HG03457 (cell line): ENCODE results near the gene MIEN1.
"Not testable (repeated sequence)": the region's sequence is repeated elsewhere in the genome, so short reads cannot be mapped to it uniquely, and the experiment has no call there.

Experiments
- ATAC-seq: cut with Tn5 transposase; IDR thresholded peaks from one replicate; pipeline ENCODE4 v1.9.1; 2021; ENCODE audit warnings: moderate number of reproducible peaks; ENCODE audit not compliant: unreplicated experiment

Gene MIEN1

DNA sequence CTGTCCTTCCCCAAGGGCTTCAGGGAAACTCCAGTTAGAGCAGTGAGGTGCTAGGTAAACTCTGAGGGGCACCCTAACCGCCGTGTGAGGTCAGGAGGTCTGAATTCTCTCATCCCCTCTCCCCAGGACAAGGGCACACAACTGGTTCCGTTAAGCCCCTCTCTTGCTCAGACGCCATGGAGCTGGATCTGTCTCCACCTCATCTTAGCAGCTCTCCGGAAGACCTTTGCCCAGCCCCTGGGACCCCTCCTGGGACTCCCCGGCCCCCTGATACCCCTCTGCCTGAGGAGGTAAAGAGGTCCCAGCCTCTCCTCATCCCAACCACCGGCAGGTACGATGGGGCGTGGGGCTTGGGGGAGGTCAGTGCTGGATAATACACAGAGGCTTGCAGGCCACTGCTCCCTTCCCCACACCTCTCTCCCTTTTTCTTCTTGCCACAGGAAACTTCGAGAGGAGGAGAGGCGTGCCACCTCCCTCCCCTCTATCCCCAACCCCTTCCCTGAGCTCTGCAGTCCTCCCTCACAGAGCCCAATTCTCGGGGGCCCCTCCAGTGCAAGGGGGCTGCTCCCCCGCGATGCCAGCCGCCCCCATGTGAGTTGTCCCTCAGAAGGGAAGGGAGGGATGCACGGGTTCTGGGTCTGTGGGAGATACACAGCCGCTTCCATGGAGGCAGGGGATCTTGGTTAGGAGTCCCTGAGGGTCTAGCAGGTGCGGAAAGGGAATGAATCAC, 12.0 kb upstream of the MIEN1 start:
- no peak for ATAC-seq

DNA sequence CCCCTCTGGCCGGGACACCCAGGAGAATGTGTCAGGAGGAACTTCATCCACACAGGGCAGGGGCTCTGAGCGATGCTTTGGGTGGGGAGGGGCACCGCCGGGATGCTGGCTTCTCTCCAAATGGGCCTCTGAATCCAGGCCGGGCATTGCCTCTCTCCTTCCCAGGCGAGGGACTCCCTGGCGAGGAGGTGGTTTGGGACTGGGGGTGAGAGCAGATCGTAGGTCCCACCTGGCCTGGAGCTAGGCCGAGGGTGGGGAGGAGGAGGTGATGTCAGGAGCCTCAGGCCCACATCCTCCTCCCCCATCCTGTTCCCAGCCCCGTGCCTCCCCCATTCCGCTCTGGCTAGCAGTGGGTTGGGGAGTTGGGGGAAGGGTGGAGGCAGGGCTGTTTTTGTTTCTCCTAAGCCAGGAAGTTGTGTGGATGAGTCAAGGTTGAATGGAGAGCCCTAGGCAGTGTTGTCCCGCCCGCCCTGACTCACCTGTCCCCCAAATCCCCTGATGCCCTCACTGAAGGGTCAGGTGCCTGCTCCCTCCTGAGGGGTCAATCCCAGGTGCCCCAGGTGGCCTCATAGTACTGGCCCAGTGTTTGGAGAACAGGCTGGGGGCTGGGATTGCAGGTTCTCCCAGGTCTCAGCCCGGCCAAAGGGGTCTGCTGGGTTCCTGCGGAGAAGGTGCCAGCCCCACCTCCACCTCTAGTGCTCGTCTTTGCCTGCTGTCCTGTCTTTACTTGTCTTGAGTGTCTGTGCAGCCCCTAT, 10.2 kb upstream of the MIEN1 start:
- no peak for ATAC-seq

DNA sequence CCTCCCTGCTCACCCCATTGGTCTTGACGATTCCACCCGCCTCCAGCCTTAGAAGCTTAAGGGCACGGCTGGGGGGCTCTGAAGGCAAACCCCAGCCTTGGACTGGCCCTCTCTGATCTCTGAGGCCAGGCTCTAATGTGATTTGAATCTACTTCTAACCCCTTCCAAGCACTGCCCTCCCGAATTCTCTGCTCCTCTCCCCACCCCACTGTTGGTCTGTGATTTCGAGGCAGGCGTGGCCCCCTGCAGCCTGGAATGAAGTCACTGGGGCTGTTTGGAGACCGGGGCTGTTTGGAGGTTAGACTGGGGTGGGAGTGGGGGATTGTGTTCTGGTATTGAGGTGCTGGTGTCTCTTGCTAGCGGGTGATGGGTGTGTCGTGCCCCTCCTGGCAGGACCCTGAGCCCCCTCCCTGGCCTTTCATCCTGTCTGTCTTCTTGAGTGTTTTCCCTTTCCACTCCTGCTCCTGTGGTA, 9.6 kb upstream of the MIEN1 start:
- ATAC-seq: no peak

- ATAC-seq: no peak
These were observed 8.9 kb upstream of the MIEN1 start for GRCh38 chr17:39738983-39739884.

DNA sequence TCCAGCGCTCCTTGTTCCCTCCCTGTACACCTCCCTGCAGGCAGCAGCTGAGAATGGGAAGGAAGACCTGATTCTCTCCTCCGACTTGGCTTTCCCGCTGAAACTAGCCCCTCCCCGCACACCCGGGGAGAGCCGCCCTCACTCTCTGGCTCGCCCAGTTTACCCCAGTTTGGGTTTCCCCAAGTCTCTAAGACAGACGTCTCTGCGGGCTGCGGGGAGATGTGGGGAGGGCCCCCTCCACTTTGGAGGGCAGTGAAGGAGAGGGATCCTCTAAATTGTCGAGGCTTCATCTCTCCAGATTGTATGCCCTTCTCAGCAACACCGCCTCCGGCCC, 8.2 kb upstream of the MIEN1 start:
- ATAC-seq: no peak

DNA sequence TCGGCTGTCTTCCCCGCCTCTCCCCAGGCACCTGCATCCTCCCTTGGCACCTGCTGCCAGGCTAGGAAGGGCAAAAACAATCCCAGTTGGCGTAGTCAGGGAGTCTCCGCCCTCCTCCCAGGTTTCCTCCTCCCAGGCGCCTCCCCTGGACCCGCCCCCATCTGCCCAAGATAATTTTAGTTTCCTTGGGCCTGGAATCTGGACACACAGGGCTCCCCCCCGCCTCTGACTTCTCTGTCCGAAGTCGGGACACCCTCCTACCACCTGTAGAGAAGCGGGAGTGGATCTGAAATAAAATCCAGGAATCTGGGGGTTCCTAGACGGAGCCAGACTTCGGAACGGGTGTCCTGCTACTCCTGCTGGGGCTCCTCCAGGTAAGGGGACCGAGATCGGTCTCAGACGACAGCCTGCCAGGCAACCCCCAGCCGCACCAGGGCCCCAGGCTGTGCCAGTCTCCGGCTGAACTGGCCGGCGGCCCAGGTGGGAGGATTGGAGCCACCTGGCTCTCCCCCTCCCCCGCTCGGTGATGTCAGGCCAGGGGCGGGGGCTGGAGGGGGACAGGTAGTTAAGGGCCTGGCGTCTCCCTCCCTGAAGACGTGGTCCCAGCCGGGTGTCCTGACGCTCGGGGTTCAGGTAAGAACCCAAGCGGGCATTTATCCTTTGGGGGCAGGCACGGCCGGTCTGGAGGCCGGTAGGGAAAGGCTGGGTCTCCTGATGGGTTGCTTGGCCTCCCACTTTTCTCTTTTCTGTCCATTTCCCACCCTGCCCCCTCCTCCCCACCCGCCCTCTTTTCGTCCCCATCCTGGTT, 7.6 kb upstream of the MIEN1 start, which contains the start of gene GRB7:
Gene GRB7, plus strand, starts transcription at position 179 of the 808 bp plus-strand sequence. CDS start 4,364 bp downstream, outside the sequence.
- ATAC-seq: no peak

DNA sequence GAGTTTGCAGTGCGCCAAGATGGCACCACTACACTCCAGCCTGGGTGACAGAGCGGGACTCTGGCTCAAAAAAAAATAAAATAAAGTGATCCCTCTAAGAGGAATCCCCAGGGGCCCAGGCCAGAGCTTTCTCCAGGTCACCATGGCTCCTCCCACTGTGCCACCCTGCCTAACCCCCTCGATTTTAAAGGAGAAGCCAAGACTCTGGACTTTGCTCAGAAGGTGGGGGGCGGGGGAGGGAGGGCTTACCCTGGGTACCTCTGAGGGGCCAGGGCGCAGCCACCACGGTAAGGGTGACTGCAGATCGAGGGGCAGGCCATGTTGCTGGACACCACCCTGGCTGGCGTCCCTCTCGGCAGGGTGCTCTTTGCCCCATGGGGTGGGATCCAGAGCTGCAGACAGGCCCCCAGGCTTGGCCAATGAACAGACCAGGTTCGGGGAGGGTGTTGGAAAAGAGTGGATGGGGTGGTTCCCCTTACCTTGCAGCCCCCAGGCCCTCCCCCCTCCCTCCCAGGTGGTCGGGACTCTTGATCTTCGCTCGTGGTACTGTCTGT, 7.0 kb upstream of the MIEN1 start:
- ATAC-seq: no peak

- ATAC-seq: no peak
These were observed 6.2 kb upstream of the MIEN1 start for GRCh38 chr17:39736319-39737165.

GRCh38 chr17:39735882-39736281, 5.5 kb upstream of the MIEN1 start:
- ATAC-seq: no peak

DNA sequence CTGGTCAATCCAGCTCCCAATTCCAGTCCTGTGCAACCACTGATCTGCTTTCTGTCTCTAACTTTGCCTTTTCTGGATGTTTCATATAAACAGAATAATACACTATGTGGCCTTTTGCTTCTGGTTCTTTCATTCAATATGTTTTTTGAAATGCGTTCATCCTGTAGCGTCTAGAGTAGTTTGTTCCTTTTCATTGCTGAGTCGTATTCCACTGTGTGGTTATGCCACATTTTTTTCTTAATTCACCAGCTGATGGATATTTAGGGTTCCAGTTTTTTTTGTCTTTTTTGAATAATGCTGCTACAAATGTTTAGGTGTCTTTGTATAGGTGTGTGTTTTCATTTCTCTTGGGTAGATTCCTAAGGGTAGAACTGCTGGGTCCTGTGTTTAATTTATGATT, 2.3 kb upstream of the MIEN1 start:
- ATAC-seq: no peak

- no peak for ATAC-seq
These were observed 966 bp downstream of the MIEN1 start for GRCh38 chr17:39729280-39729851.

DNA sequence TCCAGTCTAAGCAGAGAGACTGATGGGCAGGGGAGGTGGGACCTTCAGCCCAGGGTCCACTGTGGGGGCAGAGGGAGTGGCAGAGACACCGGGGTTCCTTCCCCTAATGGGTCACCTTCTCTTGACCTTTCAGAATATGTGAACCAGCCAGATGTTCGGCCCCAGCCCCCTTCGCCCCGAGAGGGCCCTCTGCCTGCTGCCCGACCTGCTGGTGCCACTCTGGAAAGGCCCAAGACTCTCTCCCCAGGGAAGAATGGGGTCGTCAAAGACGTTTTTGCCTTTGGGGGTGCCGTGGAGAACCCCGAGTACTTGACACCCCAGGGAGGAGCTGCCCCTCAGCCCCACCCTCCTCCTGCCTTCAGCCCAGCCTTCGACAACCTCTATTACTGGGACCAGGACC, 2.8 kb downstream of the MIEN1 start:
- ATAC-seq: no peak

DNA sequence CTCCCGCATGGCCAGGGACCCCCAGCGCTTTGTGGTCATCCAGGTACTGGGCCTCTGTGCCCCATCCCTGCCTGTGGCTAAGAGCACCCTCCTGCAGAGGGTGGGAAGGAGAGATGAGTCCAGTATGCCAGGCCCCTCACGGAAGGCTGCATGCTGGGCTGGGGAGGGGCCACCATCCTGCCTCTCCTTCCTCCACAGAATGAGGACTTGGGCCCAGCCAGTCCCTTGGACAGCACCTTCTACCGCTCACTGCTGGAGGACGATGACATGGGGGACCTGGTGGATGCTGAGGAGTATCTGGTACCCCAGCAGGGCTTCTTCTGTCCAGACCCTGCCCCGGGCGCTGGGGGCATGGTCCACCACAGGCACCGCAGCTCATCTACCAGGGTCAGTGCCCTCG, 3.7 kb downstream of the MIEN1 start:
- ATAC-seq: no peak

DNA sequence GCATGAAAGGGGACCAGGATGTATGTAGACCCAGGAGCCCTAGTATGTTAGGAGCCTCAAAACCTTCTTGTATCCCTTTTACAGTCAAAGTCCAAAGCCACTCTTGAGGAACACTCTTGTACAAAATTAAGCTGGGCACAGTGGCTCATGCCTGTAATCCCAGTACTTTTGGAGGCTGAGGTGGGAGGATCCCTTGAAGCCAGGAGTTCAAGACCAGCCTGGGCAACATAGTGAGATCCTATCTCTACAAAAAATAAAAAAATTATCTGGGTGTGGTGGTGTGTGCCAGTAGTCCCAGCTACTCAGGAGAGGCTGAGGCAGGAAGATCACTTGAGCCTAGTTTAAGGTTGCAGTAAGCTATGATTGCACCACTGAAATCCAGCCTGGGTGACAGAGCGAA, 4.4 kb downstream of the MIEN1 start:
- ATAC-seq: not testable (repeated sequence)

DNA sequence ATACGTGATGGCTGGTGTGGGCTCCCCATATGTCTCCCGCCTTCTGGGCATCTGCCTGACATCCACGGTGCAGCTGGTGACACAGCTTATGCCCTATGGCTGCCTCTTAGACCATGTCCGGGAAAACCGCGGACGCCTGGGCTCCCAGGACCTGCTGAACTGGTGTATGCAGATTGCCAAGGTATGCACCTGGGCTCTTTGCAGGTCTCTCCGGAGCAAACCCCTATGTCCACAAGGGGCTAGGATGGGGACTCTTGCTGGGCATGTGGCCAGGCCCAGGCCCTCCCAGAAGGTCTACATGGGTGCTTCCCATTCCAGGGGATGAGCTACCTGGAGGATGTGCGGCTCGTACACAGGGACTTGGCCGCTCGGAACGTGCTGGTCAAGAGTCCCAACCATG, 5.6 kb downstream of the MIEN1 start:
- ATAC-seq: no peak

GRCh38 chr17:39722965-39723848, 7.1 kb downstream of the MIEN1 start:
- no peak for ATAC-seq

DNA sequence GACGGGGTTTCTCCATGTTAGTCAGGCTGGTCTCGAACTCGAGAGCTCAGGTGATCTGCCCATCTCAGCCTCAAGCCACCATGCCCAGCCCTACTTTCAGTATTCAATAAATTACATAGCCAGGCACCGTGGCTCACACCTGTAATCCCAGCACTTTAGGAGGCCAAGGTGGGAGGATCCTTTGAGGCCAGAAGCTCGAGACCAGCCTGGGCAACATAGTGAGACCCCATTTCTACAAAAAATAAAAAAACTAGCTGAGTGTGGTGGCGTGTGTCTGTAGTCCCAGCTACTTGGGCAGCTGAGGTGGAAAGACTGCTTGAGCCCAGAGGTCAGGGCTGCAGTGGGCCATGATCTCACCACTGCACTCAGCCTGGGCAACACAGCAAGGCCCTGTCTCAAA, 8.2 kb downstream of the MIEN1 start:
- no peak for ATAC-seq
